Measurements from ENCODE around the gene LCN6. TPM values are rescaled to one million over a fixed set of nuclear protein-coding genes. Genes with fewer than 3 reads are reported as not detected.

Gene LCN6
- total and polyA plus RNA-seq, 12 donors, result 1.5 to 261 (median 4.6) TPM

- Histone ChIP-seq H3K4me3 (no peak overlapping the region), H3K9me3 (peaks cover 0 to 15% (median 0%) of the 10 kb centered on the region in 11 donors), H3K27me3 (no peaks in the 10 kb centered on the region), H3K36me3 (no peaks in the 10 kb centered on the region), H3K27ac (peak overlapping the region in 1 of 10 donors; percentile 42), H3K4me1 (peaks cover 12 to 35% (median 21%) of the 10 kb centered on the region in 9 donors)
- no peak for DNase-seq
- WGBS, 2 donors, result 63 to 83% methylated on average over 2 of the region's 2 CpGs
- no peak for TF ChIP-seq CTCF (IDR thresholded peaks at IDR 0.05)
- no peak for ATAC-seq
- intact Hi-C loops (cut with DNase I), result no loop called here
Observed at GRCh38 chr9:136750526-136750925, 2.2 kb upstream of the LCN6 start.

- DNase-seq (peak; percentile 41 to 79), ATAC-seq (peak in 7 of 8 donors; percentile 35 to 76 (median 54))
- H3K27ac ChIP-seq, result peak overlapping the region in 9 of 10 donors; percentile 31 to 84 (median 59)
- 58 to 63% methylated on average over 21 of the region's 21 CpGs for WGBS, 2 donors
- peaks cover 12 to 41% (median 25%) of the 10 kb centered on the region in 9 donors for H3K4me1 ChIP-seq
- TF ChIP-seq CTCF (IDR thresholded peaks at IDR 0.05), result no peak
- H3K9me3 ChIP-seq, result peaks cover 0 to 15% (median 0%) of the 10 kb centered on the region in 11 donors
- H3K27me3 ChIP-seq, result no peaks in the 10 kb centered on the region
- H3K36me3 ChIP-seq, result no peaks in the 10 kb centered on the region
- intact Hi-C loops (cut with DNase I), result no loop called here
- H3K4me3 ChIP-seq, result no peak overlapping the region
Observed at GRCh38 chr9:136748666-136749611, 614 bp upstream of the LCN6 start.

- TF ChIP-seq CTCF (IDR thresholded peaks at IDR 0.05), result no peak
- ATAC-seq (no peak), DNase-seq (no peak)
Observed at GRCh38 chr9:136747161-136748060, 914 bp downstream of the LCN6 start.

GRCh38 chr9:136746621-136747020 lies 1.7 kb downstream of the LCN6 start:
- TF ChIP-seq CTCF (IDR thresholded peaks at IDR 0.05), result no peak
- no peak for DNase-seq
- intact Hi-C loops (cut with DNase I), result no loop called here
- H3K36me3 ChIP-seq, result no peaks in the 10 kb centered on the region
- peak overlapping the region in 6 of 10 donors; percentile 31 to 81 (median 58) for H3K27ac ChIP-seq
- no peak overlapping the region for H3K4me3 ChIP-seq
- WGBS, 2 donors, result 93 to 94% methylated on average over 18 of the region's 18 CpGs
- H3K9me3 ChIP-seq, result peaks cover 0 to 6% (median 0%) of the 10 kb centered on the region in 11 donors
- H3K27me3 ChIP-seq, result peaks cover 0 to 21% (median 16%) of the 10 kb centered on the region in 7 donors
- H3K4me1 ChIP-seq, result peaks cover 18 to 56% (median 34%) of the 10 kb centered on the region in 9 donors
- peak in 1 of 8 donors; percentile 1 for ATAC-seq

More at GRCh38 chr9:136747161-136748060, 914 bp downstream of the LCN6 start:
- H3K9me3 ChIP-seq, result peaks cover 0 to 14% (median 0%) of the 10 kb centered on the region in 11 donors
- no peak overlapping the region for H3K4me3 ChIP-seq
- intact Hi-C loops (cut with DNase I), result no loop called here
- H3K36me3 ChIP-seq, result no peaks in the 10 kb centered on the region
- peaks cover 0 to 14% (median 8%) of the 10 kb centered on the region in 7 donors for H3K27me3 ChIP-seq
- H3K4me1 ChIP-seq, result peaks cover 13 to 48% (median 30%) of the 10 kb centered on the region in 9 donors
- 91 to 93% methylated on average over 22 of the region's 22 CpGs for WGBS, 2 donors
- peak overlapping the region in 4 of 10 donors; percentile 31 to 81 (median 66) for H3K27ac ChIP-seq

Data from heart right ventricle (tissue), 16 donors.